A673 (cell line): Measurements from ENCODE around the gene ZFP92. TPM values are rescaled to one million over a fixed set of nuclear protein-coding genes. Genes with fewer than 3 reads are reported as not detected.

Source experiments
- BruUV-seq: library from RNA; stranded (reverse); fragments of 400-500 nt; replicated peaks from 2 replicates; lab custom pipeline; 2021; lab: Mats Ljungman, UMichigan
- CTCF ChIA-PET: fragments of 300-600 bp; sonication (Branson Sonifier 250); formaldehyde crosslinking; loops from one replicate; lab custom pipeline; 2022; ENCODE audit warnings: antibody characterized with exemption; lab: Charles Lee
- POLR2A ChIA-PET: fragments of 300-600 bp; sonication (Branson Sonifier 250); formaldehyde crosslinking; loops from one replicate; lab custom pipeline; 2022; ENCODE audit warnings: antibody characterized with exemption; ENCODE audit not compliant: low non-redundant PET; lab: Charles Lee
- DNase-seq: peaks from one replicate; pipeline ENCODE4 v3.0.0-alpha.2; 2015; ENCODE audit warnings: low spot score
- H3K27ac ChIP-seq: fragments of 200-600 bp; sonication (generic); 2 replicates; pipeline ENCODE4 v1.5.1; 2016; ENCODE audit warnings: mixed run types, low read depth, mild to moderate bottlenecking, mixed read lengths, antibody characterized with exemption, low read length; ENCODE audit not compliant: poor library complexity, severe bottlenecking
- H3K27me3 ChIP-seq: fragments of 200-600 bp; sonication (generic); replicated peaks from 2 replicates; pipeline ENCODE4 v1.6.1; 2017; ENCODE audit warnings: mixed run types, low read depth, mild to moderate bottlenecking, mixed read lengths, antibody characterized with exemption, low read length; ENCODE audit not compliant: insufficient read depth, poor library complexity
- H3K36me3 ChIP-seq: fragments of 200-600 bp; sonication (generic); 2 replicates; pipeline ENCODE4 v1.6.1; 2016; ENCODE audit warnings: mixed run types, mild to moderate bottlenecking, mixed read lengths, antibody characterized with exemption, low read length; ENCODE audit not compliant: insufficient read depth, poor library complexity, severe bottlenecking
- H3K4me1 ChIP-seq: fragments of 200-600 bp; sonication (generic); 2 replicates; pipeline ENCODE4 v1.6.1; 2017; ENCODE audit warnings: mixed run types, mild to moderate bottlenecking, mixed read lengths, antibody characterized with exemption, low read length; ENCODE audit not compliant: insufficient read depth, poor library complexity, severe bottlenecking
- H3K4me3 ChIP-seq: fragments of 200-600 bp; sonication (generic); 2 replicates; pipeline ENCODE4 v1.5.1; 2016; ENCODE audit warnings: low read depth, mixed run types, mild to moderate bottlenecking, mixed read lengths, low read length; ENCODE audit not compliant: poor library complexity, severe bottlenecking
- H3K9me3 ChIP-seq: fragments of 200-600 bp; sonication (generic); 2 replicates; pipeline ENCODE4 v1.6.1; 2016; ENCODE audit warnings: mixed run types, low read depth, mild to moderate bottlenecking, mixed read lengths, antibody characterized with exemption, low read length; ENCODE audit not compliant: poor library complexity, severe bottlenecking
- EZH2 ChIP-seq: fragments of 200-600 bp; sonication (generic); IDR thresholded peaks from 2 replicates; pipeline ENCODE4 v1.6.1; 2017; ENCODE audit warnings: borderline replicate concordance, low read depth, mild to moderate bottlenecking, mixed read lengths, antibody characterized with exemption, low read length; ENCODE audit not compliant: poor library complexity, severe bottlenecking
- intact Hi-C: fragments of 100-400 bp; cut with micrococcal nuclease; formaldehyde crosslinking; loops from one replicate; pipeline ENCODE4 v1.10.0; 2022; ENCODE audit not compliant: unreplicated experiment
- total RNA-seq: library from RNA; stranded (reverse); gene quantifications from 2 replicates; pipeline ENCODE4 v1.2.3, GENCODE V29; 2021
- TF ChIP-seq, protein P1 (sequence below): fragments of 300-800, 200-600 bp; sonication (generic); conservative IDR thresholded peaks from 2 replicates; pipeline ENCODE4 v1.5.1; 2017; ENCODE audit warnings: low read depth, mild to moderate bottlenecking, antibody characterized with exemption, low read length, moderate library complexity, mixed read lengths

Gene ZFP92
- total RNA-seq, 1 experiment from 2014 or later = 0.41 TPM

- Histone ChIP-seq H3K9me3 (no peaks in the 10 kb centered on the region), H3K36me3 (no peaks in the 10 kb centered on the region), H3K4me1 (no peaks in the 10 kb centered on the region), H3K27ac (no peak overlapping the region), H3K27me3 (no peaks in the 10 kb centered on the region), H3K4me3 (no peak overlapping the region)
- TF ChIP-seq, protein P1, sequence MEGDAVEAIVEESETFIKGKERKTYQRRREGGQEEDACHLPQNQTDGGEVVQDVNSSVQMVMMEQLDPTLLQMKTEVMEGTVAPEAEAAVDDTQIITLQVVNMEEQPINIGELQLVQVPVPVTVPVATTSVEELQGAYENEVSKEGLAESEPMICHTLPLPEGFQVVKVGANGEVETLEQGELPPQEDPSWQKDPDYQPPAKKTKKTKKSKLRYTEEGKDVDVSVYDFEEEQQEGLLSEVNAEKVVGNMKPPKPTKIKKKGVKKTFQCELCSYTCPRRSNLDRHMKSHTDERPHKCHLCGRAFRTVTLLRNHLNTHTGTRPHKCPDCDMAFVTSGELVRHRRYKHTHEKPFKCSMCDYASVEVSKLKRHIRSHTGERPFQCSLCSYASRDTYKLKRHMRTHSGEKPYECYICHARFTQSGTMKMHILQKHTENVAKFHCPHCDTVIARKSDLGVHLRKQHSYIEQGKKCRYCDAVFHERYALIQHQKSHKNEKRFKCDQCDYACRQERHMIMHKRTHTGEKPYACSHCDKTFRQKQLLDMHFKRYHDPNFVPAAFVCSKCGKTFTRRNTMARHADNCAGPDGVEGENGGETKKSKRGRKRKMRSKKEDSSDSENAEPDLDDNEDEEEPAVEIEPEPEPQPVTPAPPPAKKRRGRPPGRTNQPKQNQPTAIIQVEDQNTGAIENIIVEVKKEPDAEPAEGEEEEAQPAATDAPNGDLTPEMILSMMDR = no peak
- TF ChIP-seq EZH2 = no peak
- intact Hi-C loops = no loop called here
- no TSS peak for BruUV-seq
- no peak for DNase-seq
- POLR2A ChIA-PET = no interaction called here
- CTCF ChIA-PET = no interaction called here
These were observed 4.4 kb upstream of the ZFP92 start for GRCh38 chrX:153406903-153407302.

GRCh38 chrX:153407736-153408135, 3.5 kb upstream of the ZFP92 start:
- no TSS peak for BruUV-seq
- POLR2A ChIA-PET = no interaction called here
- intact Hi-C loops = no loop called here
- Histone ChIP-seq H3K27me3 (no peaks in the 10 kb centered on the region), H3K4me1 (no peaks in the 10 kb centered on the region), H3K36me3 (no peaks in the 10 kb centered on the region), H3K27ac (no peak overlapping the region), H3K4me3 (no peak overlapping the region), H3K9me3 (no peaks in the 10 kb centered on the region)
- CTCF ChIA-PET = no interaction called here
- no peak for DNase-seq
- no peak for TF ChIP-seq EZH2
- TF ChIP-seq, protein P1 = no peak

DNA sequence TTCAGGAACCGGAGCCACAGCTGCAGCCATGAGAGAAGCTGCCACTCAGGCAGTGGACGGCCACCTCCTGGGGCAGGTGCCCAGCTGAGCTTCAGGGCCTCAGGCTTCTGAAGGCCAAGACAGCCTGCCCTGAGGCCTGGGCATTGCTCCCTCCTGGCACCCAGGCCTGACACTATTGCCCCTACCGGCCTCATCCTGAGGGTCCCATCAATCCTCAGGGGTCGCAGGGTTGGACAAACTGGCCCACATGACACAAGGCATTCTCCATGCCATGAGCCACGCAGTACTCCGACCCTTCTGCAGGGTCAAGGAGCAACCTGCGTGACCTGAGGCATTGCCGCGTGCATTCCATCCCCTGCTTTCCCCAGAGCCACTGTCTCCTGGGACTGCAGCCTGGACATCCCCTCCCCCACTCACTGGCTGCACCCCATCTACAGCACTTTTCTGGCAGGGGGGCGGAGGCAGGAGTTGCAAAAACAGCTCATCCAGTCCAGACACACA, 3.0 kb upstream of the ZFP92 start:
- H3K9me3 ChIP-seq = no peaks in the 10 kb centered on the region
- no peaks in the 10 kb centered on the region for H3K27me3 ChIP-seq
- H3K27ac ChIP-seq = no peak overlapping the region
- no TSS peak for BruUV-seq
- TF ChIP-seq, protein P1 = no peak
- TF ChIP-seq EZH2 = no peak
- POLR2A ChIA-PET = no interaction called here
- intact Hi-C loops = no loop called here
- no peaks in the 10 kb centered on the region for H3K4me1 ChIP-seq
- CTCF ChIA-PET = no interaction called here
- DNase-seq = no peak
- H3K36me3 ChIP-seq = no peaks in the 10 kb centered on the region
- no peak overlapping the region for H3K4me3 ChIP-seq
